ENCODE data around the gene KRT32.

Gene KRT32

GRCh38 chr17:41466988-41467387 is at the start of gene KRT32:
KRT32 (minus strand) TSS chr17:41467386; CDS start chr17:41467325, 61 bp downstream.
- in situ Hi-C loops (cut with MboI; ENCODE audit: low pct_unique_long_range_greater_than_20kb, low sequenced_read_pairs, unreplicated experiment), result no loop called here
- TF ChIP-seq CTCF (IDR thresholded peaks at IDR 0.05; ENCODE audit: extremely low read depth, insufficient read depth, missing control alignments), result no peak

GRCh38 chr17:41516830-41517283 is 49.7 kb upstream of the KRT32 start:
- in situ Hi-C loops (cut with MboI; ENCODE audit: low pct_unique_long_range_greater_than_20kb, low sequenced_read_pairs, unreplicated experiment), result no loop called here

More at GRCh38 chr17:41466988-41467387, at the start of gene KRT32:
- DNase-seq (ENCODE audit: low spot score), result no peak

GRCh38 chr17:41516147-41516829 is 49.1 kb upstream of the KRT32 start:
- in situ Hi-C loops (cut with MboI; ENCODE audit: low pct_unique_long_range_greater_than_20kb, low sequenced_read_pairs, unreplicated experiment), result no loop called here

More at GRCh38 chr17:41516830-41517283, 49.7 kb upstream of the KRT32 start:
- no peak for DNase-seq (ENCODE audit: low spot score)
- no peak for TF ChIP-seq CTCF (IDR thresholded peaks at IDR 0.05; ENCODE audit: extremely low read depth, insufficient read depth, missing control alignments)

GRCh38 chr17:41513168-41513547 is 46.0 kb upstream of the KRT32 start:
- no peak for DNase-seq (ENCODE audit: low spot score)
- no peak for TF ChIP-seq CTCF (IDR thresholded peaks at IDR 0.05; ENCODE audit: extremely low read depth, insufficient read depth, missing control alignments)
- in situ Hi-C loops (cut with MboI; ENCODE audit: low pct_unique_long_range_greater_than_20kb, low sequenced_read_pairs, unreplicated experiment), result no loop called here

More at GRCh38 chr17:41516147-41516829, 49.1 kb upstream of the KRT32 start:
- no peak for DNase-seq (ENCODE audit: low spot score)
- TF ChIP-seq CTCF (IDR thresholded peaks at IDR 0.05; ENCODE audit: extremely low read depth, insufficient read depth, missing control alignments), result no peak

- in situ Hi-C loops (cut with MboI; ENCODE audit: low pct_unique_long_range_greater_than_20kb, low sequenced_read_pairs, unreplicated experiment), result no loop called here
- no peak for TF ChIP-seq CTCF (IDR thresholded peaks at IDR 0.05; ENCODE audit: extremely low read depth, insufficient read depth, missing control alignments)
- no peak for DNase-seq (ENCODE audit: low spot score)
These were observed 45.5 kb upstream of the KRT32 start for GRCh38 chr17:41512546-41513167.

GRCh38 chr17:41511716-41512115 is 44.5 kb upstream of the KRT32 start:
- TF ChIP-seq CTCF (IDR thresholded peaks at IDR 0.05; ENCODE audit: extremely low read depth, insufficient read depth, missing control alignments), result no peak
- no peak for DNase-seq (ENCODE audit: low spot score)
- in situ Hi-C loops (cut with MboI; ENCODE audit: low pct_unique_long_range_greater_than_20kb, low sequenced_read_pairs, unreplicated experiment), result no loop called here
